Lower lobe of right lung (tissue), 2 donors: ENCODE data around the gene TEDC1. TPM values are rescaled to one million over a fixed set of nuclear protein-coding genes. Genes with fewer than 3 reads are reported as not detected.

Experiments used
- ATAC-seq, 2 donors: fragments of 200-7000 bp; cut with Tn5 transposase; one replicate each; pipeline ENCODE4 v1.9.1; 2020 to 2022; ENCODE audit warnings: mild to moderate bottlenecking in 2 of 2, moderate library complexity in 2 of 2
- DNase-seq: peaks from one replicate; pipeline ENCODE4 v3.0.0-alpha.2; 2020
- H3K27ac ChIP-seq: fragments of 200-600 bp; one replicate; pipeline ENCODE4 v1.8.0; 2022
- H3K27me3 ChIP-seq: fragments of 200-600 bp; one replicate; pipeline ENCODE4 v1.8.0; 2022; ENCODE audit warnings: low read depth
- H3K36me3 ChIP-seq: fragments of 200-600 bp; one replicate; pipeline ENCODE4 v1.8.0; 2022; ENCODE audit warnings: mild to moderate bottlenecking
- H3K4me1 ChIP-seq: fragments of 200-600 bp; one replicate; pipeline ENCODE4 v1.8.0; 2022
- H3K4me3 ChIP-seq: fragments of 200-600 bp; one replicate; pipeline ENCODE4 v1.8.0; 2022; ENCODE audit warnings: mild to moderate bottlenecking
- H3K9me3 ChIP-seq: fragments of 200-600 bp; one replicate; pipeline ENCODE4 v1.8.0; 2022
- CTCF ChIP-seq: fragments of 200-600 bp; IDR thresholded peaks from one replicate; pipeline ENCODE4 v1.8.0; 2022; ENCODE audit warnings: antibody characterized with exemption, mild to moderate bottlenecking
- intact Hi-C: fragments of 100-400 bp; cut with DNase I; formaldehyde crosslinking; loops from one replicate; pipeline ENCODE4 v1.11.0; 2022
- total RNA-seq: library from RNA; stranded (reverse); fragmentation: NEBNext Ultra II Directional; extraction: Animal tissue kit (Norgen Biotek cat#: 25700); gene quantifications from one replicate; pipeline ENCODE4 v1.2.1, GENCODE V29; 2021
- donor health status: DM: no; HTN: yes; CAD: no; lungs with severe emphysema.

TEDC1 gene
- total RNA-seq, 1 donor from 2014 or later: 10.6 TPM

- intact Hi-C loops: no loop called here
- Histone ChIP-seq H3K36me3 (peaks cover 35% of the 10 kb centered on the region), H3K27ac (no peak overlapping the region), H3K4me3 (no peak overlapping the region), H3K9me3 (no peaks in the 10 kb centered on the region), H3K27me3 (no peaks in the 10 kb centered on the region), H3K4me1 (peaks cover 9% of the 10 kb centered on the region)
- ATAC-seq: peak in 1 of 2 donors; percentile 6
- no peak for DNase-seq
- TF ChIP-seq CTCF: no peak
Measured at GRCh38 chr14:105449276-105450122, 41.5 kb upstream of the TEDC1 start.

- Histone ChIP-seq H3K27ac (no peak overlapping the region), H3K4me1 (peaks cover 9% of the 10 kb centered on the region), H3K27me3 (no peaks in the 10 kb centered on the region), H3K4me3 (no peak overlapping the region), H3K36me3 (peaks cover 42% of the 10 kb centered on the region), H3K9me3 (no peaks in the 10 kb centered on the region)
- ATAC-seq (no peak), DNase-seq (no peak)
- TF ChIP-seq CTCF: no peak
- intact Hi-C loops: no loop called here
Measured at GRCh38 chr14:105450123-105450505, 40.9 kb upstream of the TEDC1 start.

- TF ChIP-seq CTCF: no peak
- Histone ChIP-seq H3K36me3 (peaks cover 51% of the 10 kb centered on the region), H3K9me3 (no peaks in the 10 kb centered on the region)
Measured at GRCh38 chr14:105450864-105451720, 40.0 kb upstream of the TEDC1 start.

GRCh38 chr14:105452963-105453362 is 38.1 kb upstream of the TEDC1 start:
- ATAC-seq (no peak), DNase-seq (peak; percentile 33)
- intact Hi-C loops: no loop called here
- Histone ChIP-seq H3K9me3 (no peaks in the 10 kb centered on the region), H3K4me1 (peaks cover 9% of the 10 kb centered on the region), H3K27ac (no peak overlapping the region), H3K27me3 (no peaks in the 10 kb centered on the region), H3K36me3 (peaks cover 70% of the 10 kb centered on the region), H3K4me3 (no peak overlapping the region)
- TF ChIP-seq CTCF: no peak

More at GRCh38 chr14:105450864-105451720, 40.0 kb upstream of the TEDC1 start:
- H3K4me1 ChIP-seq: peaks cover 9% of the 10 kb centered on the region
- peak; percentile 43 for DNase-seq
- no peak overlapping the region for H3K27ac ChIP-seq
- ATAC-seq: no peak
- H3K4me3 ChIP-seq: no peak overlapping the region
- H3K27me3 ChIP-seq: no peaks in the 10 kb centered on the region
- intact Hi-C loops: no loop called here

- no peak overlapping the region for H3K27ac ChIP-seq
- ATAC-seq (no peak), DNase-seq (no peak)
- peaks cover 4% of the 10 kb centered on the region for H3K4me1 ChIP-seq
- no peaks in the 10 kb centered on the region for H3K27me3 ChIP-seq
- intact Hi-C loops: no loop called here
- H3K4me3 ChIP-seq: no peak overlapping the region
- peaks cover 74% of the 10 kb centered on the region for H3K36me3 ChIP-seq
- H3K9me3 ChIP-seq: no peaks in the 10 kb centered on the region
- TF ChIP-seq CTCF: no peak
Measured at GRCh38 chr14:105453847-105454246, 37.2 kb upstream of the TEDC1 start.
